Stimulated activated effector memory CD8-positive, alpha-beta T cell treated with anti-CD3 and anti-CD28 coated beads, Interleukin-12 subunit alpha, Interleukin-12 subunit beta, amount 100 ng/mL, for 72 hours (primary cell): Measurements from ENCODE around the gene SHISA6.

ENCODE experiments used
- ATAC-seq: fragments of 150-1000 bp; cut with Tn5 transposase; 2 replicates; pipeline ENCODE4 v1.10.0; 2021
- DNase-seq, 2 donors: peaks; one replicate each; pipeline ENCODE4 v3.0.0; 2021 to 2022; ENCODE audit warnings: low spot score in 2 of 2
- H3K27ac Mint-ChIP-seq: one replicate; pipeline ENCODE4 v1.8.0; 2022; ENCODE audit warnings: mild to moderate bottlenecking, mixed read lengths
- H3K36me3 Mint-ChIP-seq: one replicate; pipeline ENCODE4 v1.8.0; 2022; ENCODE audit warnings: mild to moderate bottlenecking, mixed read lengths
- H3K4me1 Mint-ChIP-seq: one replicate; pipeline ENCODE4 v1.8.0; 2022; ENCODE audit warnings: mixed read lengths
- H3K4me3 Mint-ChIP-seq: one replicate; pipeline ENCODE4 v1.8.0; 2022; ENCODE audit warnings: mild to moderate bottlenecking, mixed read lengths
- H3K9me3 Mint-ChIP-seq: one replicate; pipeline ENCODE4 v1.8.0; 2022; ENCODE audit warnings: mixed read lengths

SHISA6 gene

DNA sequence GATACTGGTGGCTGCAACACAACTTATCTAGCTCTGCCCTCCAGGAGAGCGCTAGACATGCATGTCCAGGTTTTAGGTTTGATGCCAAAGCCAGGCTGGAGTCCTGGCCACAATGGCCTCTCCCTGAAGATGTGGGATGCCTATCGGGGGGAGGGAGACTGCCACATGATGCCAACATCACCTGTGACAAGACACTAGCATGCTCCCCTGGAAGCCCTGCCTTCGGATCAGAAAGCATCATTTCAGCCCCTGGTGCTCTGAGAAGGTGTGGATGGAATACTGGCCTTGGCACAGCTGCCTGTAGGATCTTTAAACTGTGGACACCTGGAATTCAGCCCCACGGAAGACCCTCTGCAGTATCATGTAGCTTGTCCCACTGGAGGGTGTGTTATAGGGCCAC is 93.5 kb downstream of the SHISA6 start:
- DNase-seq (no peak), ATAC-seq (no peak)
- no peak overlapping the region for H3K4me3 Mint-ChIP-seq
- H3K36me3 Mint-ChIP-seq: no peaks in the 10 kb centered on the region
- no peak overlapping the region for H3K27ac Mint-ChIP-seq
- H3K9me3 Mint-ChIP-seq: peaks cover 3% of the 10 kb centered on the region
- no peaks in the 10 kb centered on the region for H3K4me1 Mint-ChIP-seq

DNA sequence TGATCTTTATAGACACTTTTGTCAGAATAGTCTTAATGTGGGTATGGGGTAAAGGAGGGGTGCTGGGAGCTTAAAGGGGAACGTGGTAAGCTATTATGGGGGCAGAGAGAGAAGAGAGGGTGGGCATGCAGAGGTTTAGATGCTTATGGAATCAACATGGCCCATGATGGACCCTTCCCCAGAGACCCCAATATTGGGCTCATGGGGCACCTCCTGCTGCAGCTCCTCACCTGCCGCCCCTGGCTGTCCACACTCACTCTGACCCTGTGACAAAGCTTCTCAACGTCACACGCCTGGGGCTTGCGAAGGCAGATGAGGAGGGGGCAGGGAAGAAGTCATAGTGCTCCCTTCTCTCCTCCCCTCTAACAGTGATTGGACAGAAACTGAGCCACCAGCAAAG is 95.3 kb downstream of the SHISA6 start:
- Mint-ChIP-seq H3K36me3 (no peaks in the 10 kb centered on the region), H3K27ac (no peak overlapping the region), H3K9me3 (peaks cover 3% of the 10 kb centered on the region)

DNA sequence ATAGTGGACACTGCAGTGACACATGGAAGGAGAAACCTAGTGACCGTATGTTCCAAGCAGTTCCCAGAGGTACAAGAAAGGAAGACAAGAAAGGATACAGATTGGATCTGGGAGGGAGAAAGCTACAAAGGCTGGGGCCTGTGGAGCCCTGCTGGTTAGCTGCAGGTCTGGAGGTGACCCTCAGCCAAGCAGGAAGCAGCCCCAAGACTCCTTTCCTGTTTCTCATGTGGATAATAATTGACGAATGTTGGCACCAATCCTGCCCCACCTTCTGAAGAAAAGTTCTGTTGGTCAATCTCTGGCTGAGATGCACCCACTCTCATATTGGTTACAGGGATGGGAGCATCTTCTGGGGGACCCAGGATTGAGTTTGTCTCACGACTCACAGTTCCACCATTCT is 99.8 kb downstream of the SHISA6 start:
- H3K27ac Mint-ChIP-seq: no peak overlapping the region
- peaks cover 4% of the 10 kb centered on the region for H3K9me3 Mint-ChIP-seq

More for the DNA sequence above, 95.3 kb downstream of the SHISA6 start:
- no peaks in the 10 kb centered on the region for H3K4me1 Mint-ChIP-seq
- H3K4me3 Mint-ChIP-seq: no peak overlapping the region
- ATAC-seq (no peak), DNase-seq (no peak)

DNA sequence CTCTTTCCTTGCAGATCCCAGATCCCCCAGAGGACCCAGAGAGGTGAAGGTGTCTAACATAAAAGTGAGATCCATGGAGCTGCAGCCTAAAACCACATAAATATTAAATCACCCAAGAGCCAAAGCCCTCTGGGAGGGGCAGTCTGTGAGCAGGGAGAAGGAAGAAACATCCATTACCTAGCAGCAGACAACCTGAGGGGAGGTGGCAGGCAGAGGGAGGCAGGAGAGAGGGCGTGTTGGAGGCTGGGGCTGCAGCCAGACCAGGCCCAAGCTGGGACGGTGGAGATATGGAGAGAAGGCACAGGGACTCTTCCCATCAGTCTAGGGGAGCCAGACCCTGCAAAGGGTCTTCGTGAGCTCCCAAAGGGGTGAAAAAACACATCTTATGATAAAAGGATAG is 101.1 kb downstream of the SHISA6 start:
- no peak overlapping the region for H3K4me3 Mint-ChIP-seq
- H3K4me1 Mint-ChIP-seq: no peaks in the 10 kb centered on the region
- H3K9me3 Mint-ChIP-seq: peaks cover 8% of the 10 kb centered on the region
- no peak overlapping the region for H3K27ac Mint-ChIP-seq
- ATAC-seq (no peak), DNase-seq (no peak)
- no peaks in the 10 kb centered on the region for H3K36me3 Mint-ChIP-seq

More for the DNA sequence above, 99.8 kb downstream of the SHISA6 start:
- Mint-ChIP-seq H3K36me3 (no peaks in the 10 kb centered on the region), H3K4me1 (no peaks in the 10 kb centered on the region), H3K4me3 (no peak overlapping the region)
- no peak for ATAC-seq
- DNase-seq: no peak

DNA sequence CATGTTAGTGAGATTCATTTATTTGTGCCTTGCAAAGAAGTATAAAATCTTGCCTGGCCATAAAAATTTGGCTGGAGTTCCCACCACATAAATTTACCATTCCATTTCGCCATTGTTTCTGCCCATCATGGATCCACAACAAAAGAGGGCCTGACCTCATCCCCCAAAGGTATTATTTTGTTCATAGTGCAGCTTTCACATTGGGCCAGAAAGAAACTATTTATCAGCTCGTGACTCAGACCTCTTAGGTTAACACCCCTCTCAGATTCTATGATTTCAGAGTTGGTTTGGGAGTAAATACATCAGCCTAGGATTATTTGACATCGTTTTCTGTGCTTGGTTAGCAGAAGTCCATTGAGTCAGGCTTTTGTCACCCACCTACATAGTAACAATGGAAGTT is 108.1 kb downstream of the SHISA6 start:
- H3K4me3 Mint-ChIP-seq: no peak overlapping the region
- DNase-seq: no peak
- H3K36me3 Mint-ChIP-seq: no peaks in the 10 kb centered on the region
- H3K4me1 Mint-ChIP-seq: no peaks in the 10 kb centered on the region
- peaks cover 23% of the 10 kb centered on the region for H3K9me3 Mint-ChIP-seq
- no peak for ATAC-seq
- no peak overlapping the region for H3K27ac Mint-ChIP-seq

DNA sequence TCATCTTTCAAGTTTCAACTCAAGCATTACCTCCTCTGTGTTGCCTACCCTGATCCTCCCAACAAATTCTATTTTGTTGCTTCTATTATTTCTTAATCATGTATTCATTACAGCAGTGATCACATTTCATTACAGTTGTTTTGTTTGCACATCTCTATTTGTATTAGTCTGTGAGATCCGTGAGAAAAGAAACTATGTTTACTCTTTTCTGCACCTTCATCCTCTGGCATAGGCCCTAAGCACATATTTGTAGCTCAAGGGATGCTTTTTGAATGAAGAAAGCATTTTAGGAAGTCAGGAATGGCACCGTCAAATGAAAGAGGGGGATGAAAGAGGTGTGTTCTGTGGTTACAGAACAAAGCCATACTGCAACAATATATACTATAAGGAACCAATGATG is 110.5 kb downstream of the SHISA6 start:
- peaks cover 23% of the 10 kb centered on the region for H3K9me3 Mint-ChIP-seq
- H3K4me3 Mint-ChIP-seq: no peak overlapping the region
- H3K36me3 Mint-ChIP-seq: no peaks in the 10 kb centered on the region
- ATAC-seq: no peak
- no peak overlapping the region for H3K27ac Mint-ChIP-seq
- DNase-seq: no peak
- H3K4me1 Mint-ChIP-seq: no peaks in the 10 kb centered on the region

DNA sequence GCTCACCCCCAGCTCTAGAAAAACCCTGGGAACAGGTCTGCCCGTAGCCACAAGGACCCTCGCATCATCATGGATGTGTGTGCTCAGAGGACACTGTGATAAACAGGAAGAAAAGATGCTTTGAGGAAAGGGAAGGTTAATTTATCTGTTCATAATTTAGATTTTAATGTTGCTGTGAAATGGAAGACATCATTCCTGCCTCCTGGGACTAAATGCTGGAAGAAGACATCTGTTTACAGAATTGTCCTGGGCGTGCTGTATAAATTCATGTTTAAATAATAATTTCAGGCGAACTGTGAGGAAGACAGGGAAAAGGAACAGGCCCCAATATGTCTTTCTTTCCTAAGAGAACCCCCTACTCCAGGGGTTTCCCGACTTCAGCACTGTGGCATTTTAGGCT is 112.6 kb downstream of the SHISA6 start:
- DNase-seq (no peak), ATAC-seq (no peak)
- Mint-ChIP-seq H3K27ac (no peak overlapping the region), H3K4me3 (no peak overlapping the region), H3K4me1 (no peaks in the 10 kb centered on the region), H3K36me3 (no peaks in the 10 kb centered on the region), H3K9me3 (peaks cover 20% of the 10 kb centered on the region)

DNA sequence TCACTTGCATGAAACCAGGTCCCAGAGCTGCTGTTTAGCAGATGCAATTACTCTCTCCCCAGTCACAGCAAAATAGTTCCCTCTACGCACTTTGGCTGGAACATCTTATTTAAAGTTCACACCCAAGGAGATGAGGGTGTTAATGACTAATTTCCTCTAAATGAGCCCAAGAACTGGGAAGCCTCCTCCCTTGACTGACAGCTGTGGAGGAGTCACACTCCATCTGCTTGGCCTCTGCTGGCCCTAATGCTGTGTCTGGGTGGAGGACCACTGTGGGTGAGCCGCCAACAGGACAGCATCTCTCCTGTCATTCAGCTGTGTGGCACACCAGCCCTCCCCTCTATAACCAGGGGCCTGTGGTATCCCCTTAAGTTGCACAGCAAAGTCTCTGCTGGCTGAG is 115.4 kb downstream of the SHISA6 start:
- Mint-ChIP-seq H3K27ac (no peak overlapping the region), H3K36me3 (no peaks in the 10 kb centered on the region), H3K4me3 (no peak overlapping the region), H3K4me1 (no peaks in the 10 kb centered on the region), H3K9me3 (peaks cover 16% of the 10 kb centered on the region)
- ATAC-seq (no peak), DNase-seq (no peak)

DNA sequence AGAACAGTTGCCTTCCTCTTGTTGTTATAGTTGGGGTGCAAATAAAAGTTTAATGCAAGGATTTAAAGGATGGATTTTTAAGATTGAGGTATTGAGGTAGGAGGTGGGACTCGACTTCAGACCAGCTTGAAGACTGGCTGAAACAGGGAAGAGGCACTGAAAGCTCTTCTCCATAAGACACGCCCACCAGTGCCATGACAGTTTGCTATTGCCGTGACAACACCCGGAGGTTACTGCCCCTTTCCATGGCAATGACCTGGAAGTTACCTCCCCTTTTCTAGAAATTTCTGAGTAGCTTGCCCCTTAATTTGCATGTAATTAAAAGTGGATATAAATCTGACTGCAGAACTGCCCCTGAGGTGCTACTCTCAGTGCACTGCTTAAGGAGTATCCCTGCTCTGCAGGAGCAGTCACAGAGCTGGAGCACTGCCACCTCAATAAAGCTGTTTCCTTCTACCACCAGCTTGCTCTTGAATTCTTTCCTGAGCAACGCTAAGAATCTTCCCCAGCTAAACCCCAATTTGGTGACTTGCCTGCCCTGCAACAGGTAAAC is 122.6 kb downstream of the SHISA6 start:
- no peaks in the 10 kb centered on the region for H3K36me3 Mint-ChIP-seq

DNA sequence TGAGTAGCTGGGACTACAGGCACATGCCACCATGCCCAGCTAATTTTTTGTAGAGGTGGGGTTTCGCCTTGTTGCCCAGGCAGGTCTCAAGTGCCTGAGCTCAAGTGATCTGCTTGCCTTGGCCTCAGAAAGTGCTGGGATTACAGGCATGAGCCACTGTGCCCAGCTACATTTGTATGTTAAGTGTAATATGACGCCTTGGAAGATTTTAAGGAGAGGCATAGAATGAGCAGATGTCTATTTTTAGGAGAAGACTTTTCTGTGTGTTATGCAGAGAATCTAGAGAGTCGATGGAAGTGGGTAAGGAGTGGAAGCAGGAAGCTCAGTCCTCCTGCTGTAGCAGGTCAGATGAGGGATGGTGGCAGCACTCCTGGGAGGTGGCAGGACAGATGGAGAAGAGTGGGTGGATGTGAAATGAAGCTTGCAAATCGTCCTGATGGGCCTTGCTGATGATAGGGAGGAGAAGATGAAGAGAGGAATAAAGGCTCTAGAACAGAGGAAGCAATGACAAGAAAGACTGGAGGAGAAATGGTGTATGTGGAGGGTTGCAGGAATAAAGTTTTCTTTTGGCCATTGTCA is 125.3 kb downstream of the SHISA6 start:
- Mint-ChIP-seq H3K27ac (no peak overlapping the region), H3K9me3 (peaks cover 4% of the 10 kb centered on the region), H3K4me1 (no peaks in the 10 kb centered on the region), H3K4me3 (no peak overlapping the region), H3K36me3 (no peaks in the 10 kb centered on the region)
- ATAC-seq (no peak), DNase-seq (no peak)

More for the DNA sequence above, 122.6 kb downstream of the SHISA6 start:
- DNase-seq: no peak
- no peaks in the 10 kb centered on the region for H3K4me1 Mint-ChIP-seq
- peaks cover 8% of the 10 kb centered on the region for H3K9me3 Mint-ChIP-seq
- H3K4me3 Mint-ChIP-seq: no peak overlapping the region
- no peak for ATAC-seq
- H3K27ac Mint-ChIP-seq: no peak overlapping the region

DNA sequence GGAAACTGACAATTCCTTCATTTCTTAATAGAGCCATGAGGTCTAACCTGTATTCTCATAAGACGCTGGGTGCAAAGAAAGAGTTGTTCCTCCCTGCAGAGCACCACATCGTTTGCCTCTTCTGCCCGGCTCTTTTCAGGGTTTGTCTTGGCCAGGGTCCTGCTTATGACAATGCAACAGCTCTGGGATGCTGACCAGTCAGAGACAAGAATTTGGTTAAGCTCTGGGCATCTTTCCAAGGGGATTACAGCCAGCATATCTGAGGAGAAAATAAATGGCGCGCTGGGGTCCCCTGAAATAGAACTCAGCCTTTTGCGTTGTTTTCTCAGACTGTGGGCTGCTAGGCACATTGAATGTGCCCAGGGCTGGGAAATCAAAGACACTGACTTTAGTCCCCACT is 128.6 kb downstream of the SHISA6 start:
- no peak for DNase-seq
- Mint-ChIP-seq H3K9me3 (no peaks in the 10 kb centered on the region), H3K4me3 (no peak overlapping the region), H3K27ac (no peak overlapping the region), H3K4me1 (no peaks in the 10 kb centered on the region), H3K36me3 (no peaks in the 10 kb centered on the region)
- no peak for ATAC-seq

DNA sequence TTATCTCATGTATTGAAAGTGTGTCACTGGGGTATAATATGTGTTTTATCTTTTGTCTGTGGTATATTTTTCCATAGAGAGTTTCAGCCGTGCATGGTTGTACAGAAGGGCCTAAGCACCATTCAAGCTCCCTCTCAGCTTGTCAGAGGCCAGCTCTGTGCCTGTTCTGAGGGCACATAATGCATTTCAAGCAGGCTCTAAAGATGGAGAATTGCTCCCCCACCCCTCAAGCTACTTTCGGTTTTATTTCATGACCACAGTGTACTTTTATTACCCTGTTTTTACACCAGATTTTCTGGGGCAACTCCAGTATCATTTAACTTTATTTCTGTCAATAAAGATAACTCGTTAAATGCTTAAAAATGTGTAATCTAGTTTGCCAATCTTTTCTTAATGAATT is 131.7 kb downstream of the SHISA6 start:
- Mint-ChIP-seq H3K27ac (no peak overlapping the region), H3K9me3 (peaks cover 3% of the 10 kb centered on the region), H3K4me1 (no peaks in the 10 kb centered on the region), H3K36me3 (no peaks in the 10 kb centered on the region), H3K4me3 (no peak overlapping the region)
- no peak for ATAC-seq
- DNase-seq: no peak

DNA sequence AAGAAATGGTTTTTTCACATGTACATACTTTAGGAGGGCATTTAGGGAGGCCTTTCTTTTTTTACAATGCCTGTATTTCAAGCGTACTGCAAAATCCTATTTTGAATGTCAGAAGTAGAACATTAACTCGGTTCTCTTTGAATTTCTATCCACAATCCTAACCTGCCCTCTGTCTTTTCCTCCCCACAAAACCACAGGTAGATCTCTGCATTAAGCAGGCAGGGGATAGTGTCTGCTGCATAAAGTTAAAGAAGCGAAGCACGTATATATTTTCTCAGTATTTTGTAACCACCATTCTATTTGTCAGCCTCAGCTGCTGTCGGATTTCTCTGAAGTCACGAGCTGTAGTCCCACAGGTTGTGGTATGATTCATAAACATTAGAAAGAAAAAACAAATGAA is 137.5 kb downstream of the SHISA6 start:
- no peak for ATAC-seq
- Mint-ChIP-seq H3K9me3 (peaks cover 5% of the 10 kb centered on the region), H3K27ac (no peak overlapping the region), H3K4me1 (no peaks in the 10 kb centered on the region), H3K36me3 (no peaks in the 10 kb centered on the region), H3K4me3 (no peak overlapping the region)
- DNase-seq: no peak

DNA sequence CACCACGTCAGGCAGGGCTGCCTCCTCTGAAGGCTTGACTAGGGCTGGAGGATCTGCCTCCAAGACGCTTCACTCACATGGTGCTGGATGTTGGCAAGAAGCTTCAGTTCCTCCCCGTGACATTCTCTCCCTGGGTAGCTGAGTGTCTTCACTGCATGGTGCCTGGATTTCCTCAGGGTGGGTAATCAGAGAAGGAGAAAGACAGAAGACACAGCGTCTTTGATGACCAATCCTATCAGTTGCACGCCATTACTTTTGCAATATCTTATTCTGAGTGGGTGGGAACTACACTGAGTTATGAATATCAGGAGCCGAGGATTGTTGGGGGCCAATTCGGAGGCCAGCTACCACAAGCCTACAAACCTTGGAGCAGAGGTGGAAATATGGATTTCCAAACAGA is 139.7 kb downstream of the SHISA6 start:
- DNase-seq (no peak), ATAC-seq (no peak)
- Mint-ChIP-seq H3K27ac (no peak overlapping the region), H3K4me1 (no peaks in the 10 kb centered on the region), H3K36me3 (no peaks in the 10 kb centered on the region), H3K4me3 (no peak overlapping the region), H3K9me3 (peaks cover 15% of the 10 kb centered on the region)

DNA sequence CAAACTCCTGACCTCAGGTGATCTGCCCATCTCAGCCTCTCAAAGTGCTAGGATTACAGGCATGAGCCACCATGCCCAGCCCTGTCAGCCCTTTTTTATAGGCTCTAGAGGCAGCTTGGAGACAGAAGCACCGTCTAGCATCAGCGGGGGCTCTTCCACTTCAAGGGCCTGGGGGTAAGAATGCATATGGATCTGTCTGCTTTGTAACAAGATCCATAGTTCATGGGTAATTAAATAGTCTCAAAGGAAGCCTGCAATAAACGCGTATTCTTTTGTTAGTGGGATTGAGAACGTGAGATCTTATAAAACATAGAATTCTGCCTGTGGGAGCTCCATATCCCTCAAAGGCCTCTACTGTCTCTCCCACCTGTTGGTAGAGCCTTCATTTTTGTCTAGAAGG is 142.1 kb downstream of the SHISA6 start:
- Mint-ChIP-seq H3K36me3 (no peaks in the 10 kb centered on the region), H3K27ac (no peak overlapping the region), H3K4me3 (no peak overlapping the region), H3K9me3 (peaks cover 18% of the 10 kb centered on the region), H3K4me1 (no peaks in the 10 kb centered on the region)
- no peak for DNase-seq
- ATAC-seq: no peak

DNA sequence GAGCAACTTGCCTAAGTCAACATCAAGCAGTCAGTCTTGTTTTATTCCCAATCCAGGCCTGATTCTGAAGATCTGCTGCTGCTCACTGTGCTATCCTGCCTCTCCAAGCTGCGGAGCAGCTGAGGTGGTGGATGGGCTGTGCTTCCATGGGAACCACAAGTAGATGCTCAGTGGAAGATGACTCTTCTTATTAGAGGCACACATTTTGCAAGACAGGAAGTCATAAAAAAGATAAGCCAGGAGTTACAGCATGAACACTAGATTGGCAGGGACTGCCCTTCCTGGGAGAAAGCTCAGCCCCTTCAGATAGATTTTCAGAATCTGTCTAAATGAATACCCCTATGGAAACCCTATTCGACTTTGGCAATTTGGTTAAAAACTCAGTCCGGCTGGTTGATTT is 143.1 kb downstream of the SHISA6 start:
- no peak overlapping the region for H3K27ac Mint-ChIP-seq
- no peak overlapping the region for H3K4me3 Mint-ChIP-seq
- ATAC-seq (no peak), DNase-seq (no peak)
- no peaks in the 10 kb centered on the region for H3K36me3 Mint-ChIP-seq
- no peaks in the 10 kb centered on the region for H3K4me1 Mint-ChIP-seq
- H3K9me3 Mint-ChIP-seq: peaks cover 18% of the 10 kb centered on the region

DNA sequence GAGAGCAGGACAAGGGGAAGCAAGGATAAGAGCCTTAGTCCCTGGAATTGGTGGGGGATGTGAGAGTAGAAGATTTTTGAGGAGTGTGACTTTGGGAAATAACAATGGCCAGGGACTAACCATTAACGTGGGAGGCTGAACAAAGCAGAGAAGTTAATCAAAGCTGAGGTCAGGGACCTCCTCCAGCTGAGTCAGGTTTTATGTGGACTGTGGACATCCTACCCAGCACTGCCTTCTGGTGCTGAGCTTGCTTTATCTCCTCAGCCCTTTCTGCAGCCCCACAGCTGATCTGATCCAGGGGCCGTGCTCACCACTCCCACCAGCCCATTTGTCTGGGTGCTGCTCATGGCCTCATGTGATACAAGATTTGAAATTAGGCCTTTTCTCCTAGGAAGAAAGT is 146.6 kb downstream of the SHISA6 start:
- ATAC-seq: no peak

More for the DNA sequence above, 146.6 kb downstream of the SHISA6 start:
- DNase-seq: no peak
- no peak overlapping the region for H3K4me3 Mint-ChIP-seq
- no peaks in the 10 kb centered on the region for H3K36me3 Mint-ChIP-seq
- H3K27ac Mint-ChIP-seq: no peak overlapping the region
- H3K4me1 Mint-ChIP-seq: no peaks in the 10 kb centered on the region
- peaks cover 24% of the 10 kb centered on the region for H3K9me3 Mint-ChIP-seq
